Prostate gland (tissue), 2 donors: ENCODE data around the gene TBC1D7. TPM values are rescaled to one million over a fixed set of nuclear protein-coding genes. Genes with fewer than 3 reads are reported as not detected.
A peak's percentile ranks its signal among the peaks of the same experiment; 100 is the strongest.

Source experiments
- DNase-seq: peaks from one replicate; pipeline ENCODE4 v3.0.0-alpha.2; 2019; ENCODE audit warnings: low spot score
- H3K27ac ChIP-seq, 2 donors: fragments of 200-600 bp; sonication (generic); 2 replicates each; pipeline ENCODE4 v1.5.1; 2017 to 2019
- H3K27me3 ChIP-seq: fragments of 200-600 bp; sonication (generic); replicated peaks from 2 replicates; pipeline ENCODE4 v1.5.1; 2019; ENCODE audit not compliant: insufficient read depth
- H3K36me3 ChIP-seq, 2 donors: fragments of 200-600 bp; sonication (generic); 1 replicate in 1 of 2; 2 replicates in 1 of 2; pipeline versions ENCODE4 v1.5.1 to v1.8.1; 2017 to 2019
- H3K4me1 ChIP-seq: fragments of 200-600 bp; sonication (generic); replicated peaks from 2 replicates; pipeline ENCODE4 v1.5.1; 2019
- H3K4me3 ChIP-seq, 2 donors: fragments of 200-600 bp; sonication (generic); 2 replicates each; pipeline ENCODE4 v1.5.1; 2017 to 2019
- H3K9me3 ChIP-seq: fragments of 200-600 bp; sonication (generic); 2 replicates; pipeline ENCODE4 v1.5.1; 2017
- POLR2A ChIP-seq: fragments of 450-650 bp; IDR thresholded peaks from one replicate; pipeline ENCODE4 v1.6.1; 2016; ENCODE audit warnings: antibody characterized with exemption, mild to moderate bottlenecking
- POLR2AphosphoS5 ChIP-seq: sonication (generic); formaldehyde crosslinking; IDR thresholded peaks from one replicate; pipeline ENCODE4 v1.6.1; 2017; ENCODE audit warnings: antibody characterized with exemption
- WGBS: methylation state at CpG from one replicate; pipeline ENCODE4 v1.1.5; 2018; 5-methylcytosine and 5-hydroxymethylcytosine counted together
- intact Hi-C: fragments of 100-400 bp; cut with DNase I; formaldehyde crosslinking; loops from one replicate; pipeline ENCODE4 v1.14.2; 2022
- total RNA-seq, 2 donors: library from RNA; depleted of rRNA; stranded (reverse); fragments of >200 nt; gene quantifications; one replicate each; pipeline ENCODE4 v1.1.0, GENCODE V29; 2016
- TF ChIP-seq, protein P1 (sequence below), 4 experiments: fragments of 200-600 bp in 2 of 4; fragments of 450-650 bp in 2 of 4; sonication (generic) in 2 of 4; IDR thresholded peaks; 1 replicate in 3 of 4; 2 replicates in 1 of 4; pipeline ENCODE4 v1.5.1; 2016 to 2019; ENCODE audit warnings: antibody characterized with exemption in 4 of 4, mild to moderate bottlenecking in 2 of 4, moderate library complexity in 2 of 4

The TBC1D7 gene
- total RNA-seq, 2 donors from 2014 or later, result 11.6 to 27.9 TPM

DNA sequence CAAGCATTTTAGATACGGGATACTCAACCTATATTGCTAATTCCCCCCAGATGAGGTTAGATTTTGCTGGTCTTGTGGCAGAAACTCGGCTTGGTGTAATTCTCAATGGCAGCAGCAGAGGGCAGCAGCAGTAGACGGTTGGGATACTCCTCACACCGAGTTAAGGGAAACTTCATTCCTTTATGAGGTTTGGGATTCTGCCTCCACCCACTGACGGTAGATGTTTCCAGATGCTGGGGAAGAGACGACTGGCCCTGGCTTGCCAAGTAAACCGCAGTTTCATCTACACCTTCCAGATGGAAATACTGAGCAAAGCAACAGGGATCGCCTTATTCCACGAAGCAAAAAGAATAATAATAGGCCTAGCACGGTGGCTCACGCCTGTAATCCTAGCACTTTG lies 8.2 kb upstream of the TBC1D7 start:
- Histone ChIP-seq H3K27me3 (no peaks in the 10 kb centered on the region), H3K36me3 (no peaks in the 10 kb centered on the region), H3K27ac (no peak overlapping the region), H3K4me3 (no peak overlapping the region), H3K4me1 (no peaks in the 10 kb centered on the region), H3K9me3 (no peaks in the 10 kb centered on the region)
- peak; percentile 74 for DNase-seq
- WGBS, result 26% methylated on average over 11 of the region's 11 CpGs
- intact Hi-C loops, result loop anchor here (2.0 to 5.0 kb wide), 2 partner anchors 151 to 202 kb away; partner anchors contain the start of gene GFOD1
- TF ChIP-seq, protein P1, sequence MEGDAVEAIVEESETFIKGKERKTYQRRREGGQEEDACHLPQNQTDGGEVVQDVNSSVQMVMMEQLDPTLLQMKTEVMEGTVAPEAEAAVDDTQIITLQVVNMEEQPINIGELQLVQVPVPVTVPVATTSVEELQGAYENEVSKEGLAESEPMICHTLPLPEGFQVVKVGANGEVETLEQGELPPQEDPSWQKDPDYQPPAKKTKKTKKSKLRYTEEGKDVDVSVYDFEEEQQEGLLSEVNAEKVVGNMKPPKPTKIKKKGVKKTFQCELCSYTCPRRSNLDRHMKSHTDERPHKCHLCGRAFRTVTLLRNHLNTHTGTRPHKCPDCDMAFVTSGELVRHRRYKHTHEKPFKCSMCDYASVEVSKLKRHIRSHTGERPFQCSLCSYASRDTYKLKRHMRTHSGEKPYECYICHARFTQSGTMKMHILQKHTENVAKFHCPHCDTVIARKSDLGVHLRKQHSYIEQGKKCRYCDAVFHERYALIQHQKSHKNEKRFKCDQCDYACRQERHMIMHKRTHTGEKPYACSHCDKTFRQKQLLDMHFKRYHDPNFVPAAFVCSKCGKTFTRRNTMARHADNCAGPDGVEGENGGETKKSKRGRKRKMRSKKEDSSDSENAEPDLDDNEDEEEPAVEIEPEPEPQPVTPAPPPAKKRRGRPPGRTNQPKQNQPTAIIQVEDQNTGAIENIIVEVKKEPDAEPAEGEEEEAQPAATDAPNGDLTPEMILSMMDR (IDR thresholded peaks at IDR 0.05), result peak; percentile 88 to 92 (median 91)
- peak; percentile 62 for TF ChIP-seq POLR2AphosphoS5
- TF ChIP-seq POLR2A, result no peak

DNA sequence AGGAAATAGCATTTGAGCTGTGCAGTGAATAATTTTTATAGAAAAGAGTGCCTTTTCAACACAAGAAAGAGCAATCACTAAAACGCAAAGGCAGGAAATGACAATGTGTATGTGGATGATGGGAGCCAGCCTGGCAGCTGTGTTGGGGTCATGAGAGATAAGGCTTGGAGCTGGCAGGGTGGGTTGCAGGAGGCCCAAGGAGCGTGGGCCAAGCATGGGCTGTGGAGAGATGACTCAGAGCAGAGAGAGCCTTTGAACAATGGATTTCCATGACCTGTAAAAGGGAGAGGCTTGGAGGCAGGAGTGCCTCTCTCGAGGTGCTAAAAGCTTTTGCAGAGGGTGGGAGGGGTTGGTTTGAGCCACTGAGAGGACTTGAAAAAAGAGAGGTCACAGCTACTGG lies 6.6 kb upstream of the TBC1D7 start:
- intact Hi-C loops, result loop anchor here (5.0 kb wide), 1 partner anchor 152 kb away; the partner anchor contains the start of gene GFOD1
- WGBS, result 50% methylated on average over 3 of the region's 3 CpGs
- H3K27me3 ChIP-seq, result no peaks in the 10 kb centered on the region
- no peak for DNase-seq
- no peaks in the 10 kb centered on the region for H3K9me3 ChIP-seq
- TF ChIP-seq POLR2A (no peak), POLR2AphosphoS5 (no peak)
- TF ChIP-seq, protein P1 (IDR thresholded peaks at IDR 0.05), result no peak
- H3K27ac ChIP-seq, result no peak overlapping the region
- H3K4me1 ChIP-seq, result no peaks in the 10 kb centered on the region
- H3K36me3 ChIP-seq, result no peaks in the 10 kb centered on the region
- no peak overlapping the region for H3K4me3 ChIP-seq

DNA sequence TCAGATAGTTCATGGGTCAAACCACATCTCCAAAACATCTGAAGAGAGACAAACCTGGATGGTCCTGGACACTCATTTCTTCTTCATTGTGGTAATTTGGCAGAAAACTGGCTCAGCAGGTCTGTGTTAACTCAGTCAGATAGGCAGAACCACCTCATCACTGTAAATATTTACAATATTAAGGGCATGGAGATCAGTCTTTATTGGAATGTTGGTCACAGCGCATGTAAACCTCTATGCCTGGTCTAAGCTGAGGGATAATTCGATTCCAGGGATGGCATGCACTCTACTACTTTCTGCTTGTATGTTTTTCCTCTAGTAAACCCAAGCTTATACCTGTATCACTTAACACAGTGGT lies 4.0 kb upstream of the TBC1D7 start:
- H3K9me3 ChIP-seq, result no peaks in the 10 kb centered on the region
- intact Hi-C loops, result no loop called here
- WGBS, result 73% methylated on average over 2 of the region's 2 CpGs
- no peaks in the 10 kb centered on the region for H3K36me3 ChIP-seq
- peak overlapping the region in 1 of 2 donors; percentile 56 for H3K27ac ChIP-seq
- peak; percentile 35 for DNase-seq
- no peaks in the 10 kb centered on the region for H3K4me1 ChIP-seq
- TF ChIP-seq, protein P1 (IDR thresholded peaks at IDR 0.05), result no peak
- peak; percentile 52 for TF ChIP-seq POLR2AphosphoS5
- H3K27me3 ChIP-seq, result no peaks in the 10 kb centered on the region
- no peak overlapping the region for H3K4me3 ChIP-seq

DNA sequence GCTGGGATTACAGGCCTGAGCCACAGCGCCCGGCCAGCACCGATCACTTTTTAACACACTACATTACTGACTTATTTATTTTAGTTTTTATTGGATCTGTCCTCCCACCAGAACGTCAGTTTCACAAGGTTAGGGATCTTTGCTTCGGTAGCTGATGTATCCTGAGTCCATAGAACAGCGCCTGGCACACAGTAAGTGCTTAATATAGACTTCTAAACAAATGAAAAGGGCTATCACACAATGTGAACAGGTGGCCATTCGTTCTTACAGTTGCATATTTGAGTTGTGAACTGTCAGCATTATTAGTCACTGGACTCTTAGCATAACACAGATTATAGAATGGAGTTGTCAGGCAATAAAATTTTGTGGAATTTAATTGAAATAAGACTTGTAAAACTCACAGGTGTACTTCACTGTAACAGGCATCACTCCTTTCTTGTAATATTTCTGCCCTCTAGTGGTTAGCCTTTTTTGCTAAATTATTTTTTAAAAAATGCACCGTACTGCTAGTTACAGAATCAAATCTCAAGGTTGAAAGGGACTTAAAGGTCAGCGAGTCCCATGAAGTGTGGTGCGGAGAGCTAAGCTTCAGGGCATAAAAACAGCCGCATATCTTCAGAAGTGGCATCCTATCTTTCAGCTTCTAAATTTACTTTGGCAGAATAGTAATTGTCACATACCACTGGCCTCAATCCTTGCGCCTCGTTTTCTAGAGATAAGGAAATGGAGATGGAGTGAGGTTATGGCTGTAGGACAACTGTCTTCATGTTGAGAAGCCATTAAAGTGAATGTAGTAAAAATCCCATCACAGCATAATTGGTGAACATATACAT lies 3.4 kb upstream of the TBC1D7 start:
- no peak for TF ChIP-seq POLR2A
- TF ChIP-seq, protein P1 (IDR thresholded peaks at IDR 0.05), result peak; percentile 57 to 80 (median 72)
- TF ChIP-seq POLR2AphosphoS5, result no peak

DNA sequence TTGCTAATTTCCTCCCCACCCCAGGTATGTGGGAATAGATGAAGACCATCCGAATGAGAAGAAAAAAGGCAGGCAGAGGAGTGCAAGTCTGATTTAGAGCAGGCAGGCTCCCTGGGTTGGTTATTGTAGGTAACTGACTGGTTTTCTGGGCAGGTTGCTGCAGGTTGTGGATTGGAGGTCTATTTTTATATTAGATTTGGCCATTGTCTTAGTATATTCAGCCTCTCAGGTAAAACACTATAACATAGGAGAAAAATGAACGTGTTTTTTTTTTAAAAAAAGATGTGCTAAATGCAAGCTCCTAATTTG lies 492 bp upstream of the TBC1D7 start:
- Histone ChIP-seq H3K4me3 (peak overlapping the region; percentile 74), H3K27me3 (no peaks in the 10 kb centered on the region), H3K36me3 (no peaks in the 10 kb centered on the region), H3K27ac (peak overlapping the region; percentile 89 to 90), H3K4me1 (no peaks in the 10 kb centered on the region), H3K9me3 (no peaks in the 10 kb centered on the region)
- TF ChIP-seq POLR2A, result no peak
- TF ChIP-seq, protein P1 (IDR thresholded peaks at IDR 0.05), result no peak
- no peak for TF ChIP-seq POLR2AphosphoS5
- intact Hi-C loops, result loop anchor here (2.0 to 5.0 kb wide), 2 partner anchors 137 to 418 kb away; no protein-coding TSS in a partner anchor
- no peak for DNase-seq
- WGBS, result 2% methylated on average over 2 of the region's 2 CpGs

More for the DNA sequence above, 3.4 kb upstream of the TBC1D7 start:
- intact Hi-C loops, result no loop called here
- H3K4me3 ChIP-seq, result no peak overlapping the region
- H3K27me3 ChIP-seq, result no peaks in the 10 kb centered on the region
- H3K36me3 ChIP-seq, result no peaks in the 10 kb centered on the region
- 38% methylated on average over 13 of the region's 13 CpGs for WGBS
- peak; percentile 12 for DNase-seq
- H3K27ac ChIP-seq, result peak overlapping the region; percentile 34 to 56
- H3K4me1 ChIP-seq, result no peaks in the 10 kb centered on the region
- H3K9me3 ChIP-seq, result no peaks in the 10 kb centered on the region
